Measurements from ENCODE around the gene GPAM.

DNA sequence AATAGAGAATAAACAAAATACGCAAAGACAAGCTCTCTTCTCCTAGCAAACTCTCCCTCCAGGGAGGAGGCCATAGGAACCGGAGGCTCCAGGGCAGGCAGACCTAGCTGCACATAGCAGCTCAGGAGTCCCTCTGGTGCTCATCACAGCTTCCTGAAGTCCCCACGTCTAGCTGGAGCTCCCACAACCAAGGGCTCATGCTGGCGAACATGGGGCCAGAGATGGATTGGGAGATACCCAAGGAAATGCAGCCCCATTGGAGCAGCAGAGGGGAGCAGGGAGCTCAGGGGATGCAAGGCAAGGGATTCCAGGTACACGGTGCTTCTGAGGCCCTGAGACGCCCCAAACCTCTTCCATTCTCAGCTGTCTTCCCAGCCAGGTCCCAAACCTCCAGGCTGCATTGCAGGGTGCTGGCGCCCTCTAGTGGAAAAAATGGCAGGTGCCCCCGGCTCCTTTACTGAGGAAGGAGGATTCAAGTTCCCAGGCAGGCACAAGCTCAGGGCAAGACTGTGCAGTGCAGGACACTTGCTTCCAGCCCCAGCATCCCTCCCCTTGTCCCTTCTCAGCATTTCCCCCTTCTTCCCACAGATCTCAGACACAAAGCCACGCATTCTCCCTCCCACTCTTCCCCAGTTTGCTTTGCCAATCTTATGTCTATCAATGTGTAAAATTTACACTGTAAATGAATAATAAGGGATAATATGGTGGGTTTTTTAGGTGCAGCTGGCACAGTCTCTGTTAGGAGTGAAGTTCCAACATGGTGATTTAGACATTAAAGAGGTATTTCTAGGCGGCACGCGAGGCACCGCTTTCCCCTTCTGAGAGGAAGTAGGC, 46.2 kb downstream of the GPAM start:
- TF ChIP-seq FOXM1 (IDR thresholded peaks at IDR 0.05; ENCODE audit: borderline replicate concordance) (no peak), FOXA1 (IDR thresholded peaks at IDR 0.05) (no peak), SP1 (IDR thresholded peaks at IDR 0.05) (no peak), SUZ12 (IDR thresholded peaks at IDR 0.05) (no peak), LEF1 (IDR thresholded peaks at IDR 0.05; ENCODE audit: borderline replicate concordance) (no peak)

Measured in HEK293T (cell line).